HUES48 (cell line): Measurements from ENCODE around the gene CPLANE2.

Source experiments
- H3K27ac ChIP-seq: one replicate; pipeline ENCODE4 v1.7.0; 2013; ENCODE audit warnings: low read depth, low read length, inconsistent platforms
- H3K27me3 ChIP-seq: 2 replicates; pipeline ENCODE4 v1.6.1; 2013; ENCODE audit warnings: mild to moderate bottlenecking, low read length; ENCODE audit not compliant: control insufficient read depth, insufficient read depth
- H3K36me3 ChIP-seq: 2 replicates; pipeline ENCODE4 v1.6.1; 2013; ENCODE audit warnings: low read length; ENCODE audit not compliant: control insufficient read depth, insufficient read depth
- H3K4me1 ChIP-seq: 2 replicates; pipeline ENCODE4 v1.6.1; 2013; ENCODE audit warnings: mild to moderate bottlenecking, low read length; ENCODE audit not compliant: control insufficient read depth, insufficient read depth
- H3K4me3 ChIP-seq: 2 replicates; pipeline ENCODE4 v1.5.1; 2013; ENCODE audit warnings: mild to moderate bottlenecking, low read depth, low read length
- H3K9ac ChIP-seq: 2 replicates; pipeline ENCODE4 v1.6.1; 2013; ENCODE audit warnings: mild to moderate bottlenecking, low read depth, low read length, moderate library complexity
- H3K9me3 ChIP-seq: 2 replicates; pipeline ENCODE4 v1.6.1; 2013; ENCODE audit warnings: low read length; ENCODE audit not compliant: control insufficient read depth, insufficient read depth

CPLANE2 gene

DNA sequence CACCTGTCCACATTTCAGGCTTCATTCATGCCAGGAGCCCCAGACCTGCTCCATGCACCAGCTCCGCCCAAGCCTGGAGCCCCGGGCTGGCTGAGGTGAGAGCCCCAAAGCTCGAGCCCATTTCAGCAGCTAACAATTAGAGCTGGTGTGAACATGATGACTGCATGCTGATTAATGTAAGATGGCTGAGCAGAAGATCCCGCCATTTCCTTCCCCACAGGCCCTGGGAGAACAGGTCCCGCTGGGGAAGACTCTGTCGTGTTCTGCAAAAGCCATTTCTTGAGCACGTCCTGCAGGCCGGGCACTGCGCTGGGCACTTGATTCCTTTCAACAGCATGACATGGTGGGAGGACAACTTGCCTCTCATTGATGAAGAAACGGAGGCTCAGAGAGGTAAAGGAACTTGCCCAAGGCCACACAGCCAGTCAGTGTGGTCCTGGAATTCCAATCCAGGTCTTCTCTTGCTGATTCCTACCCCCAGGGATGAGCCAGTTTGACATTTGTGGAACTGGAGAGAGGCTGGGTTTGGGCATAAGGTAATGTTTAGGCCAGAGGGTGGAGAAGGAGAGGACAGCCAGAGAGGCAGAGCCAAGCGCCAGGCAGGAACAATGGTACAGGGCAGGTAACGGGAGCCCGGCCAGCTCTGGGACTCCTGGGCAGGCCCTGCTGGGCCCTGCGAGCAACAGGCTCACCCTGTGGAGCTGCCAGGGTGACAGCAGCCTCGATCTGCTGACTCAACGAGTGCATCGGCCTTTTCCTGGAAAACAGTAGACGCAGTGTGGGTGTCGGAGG lies 53.0 kb downstream of the CPLANE2 start:
- Histone ChIP-seq H3K9ac (no peak overlapping the region), H3K4me1 (peaks cover 9% of the 10 kb centered on the region)

DNA sequence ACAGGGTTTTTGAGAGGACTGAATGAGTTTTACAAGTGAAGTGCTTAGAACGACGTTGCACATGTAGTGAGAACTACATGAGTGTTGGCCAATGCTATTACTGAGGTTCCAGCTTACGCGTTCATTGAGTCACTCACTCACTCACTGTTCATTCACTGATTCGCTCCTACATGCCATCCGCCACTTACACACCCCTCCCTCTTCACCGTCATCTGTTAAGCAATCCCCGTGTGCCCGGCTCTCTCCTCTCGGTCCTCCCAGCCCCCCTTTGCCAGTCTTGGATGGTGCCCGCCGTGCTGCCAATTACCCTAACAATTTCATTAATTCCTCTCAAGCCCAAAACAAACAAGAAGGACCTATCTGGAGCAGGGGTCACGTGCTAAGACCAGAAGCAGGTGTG lies 53.8 kb downstream of the CPLANE2 start:
- Histone ChIP-seq H3K36me3 (no peaks in the 10 kb centered on the region), H3K9ac (no peak overlapping the region), H3K27ac (no peak overlapping the region)

More for the DNA sequence above, 53.0 kb downstream of the CPLANE2 start:
- Histone ChIP-seq H3K4me3 (no peak overlapping the region), H3K27me3 (no peaks in the 10 kb centered on the region), H3K9me3 (no peaks in the 10 kb centered on the region), H3K27ac (no peak overlapping the region), H3K36me3 (no peaks in the 10 kb centered on the region)

DNA sequence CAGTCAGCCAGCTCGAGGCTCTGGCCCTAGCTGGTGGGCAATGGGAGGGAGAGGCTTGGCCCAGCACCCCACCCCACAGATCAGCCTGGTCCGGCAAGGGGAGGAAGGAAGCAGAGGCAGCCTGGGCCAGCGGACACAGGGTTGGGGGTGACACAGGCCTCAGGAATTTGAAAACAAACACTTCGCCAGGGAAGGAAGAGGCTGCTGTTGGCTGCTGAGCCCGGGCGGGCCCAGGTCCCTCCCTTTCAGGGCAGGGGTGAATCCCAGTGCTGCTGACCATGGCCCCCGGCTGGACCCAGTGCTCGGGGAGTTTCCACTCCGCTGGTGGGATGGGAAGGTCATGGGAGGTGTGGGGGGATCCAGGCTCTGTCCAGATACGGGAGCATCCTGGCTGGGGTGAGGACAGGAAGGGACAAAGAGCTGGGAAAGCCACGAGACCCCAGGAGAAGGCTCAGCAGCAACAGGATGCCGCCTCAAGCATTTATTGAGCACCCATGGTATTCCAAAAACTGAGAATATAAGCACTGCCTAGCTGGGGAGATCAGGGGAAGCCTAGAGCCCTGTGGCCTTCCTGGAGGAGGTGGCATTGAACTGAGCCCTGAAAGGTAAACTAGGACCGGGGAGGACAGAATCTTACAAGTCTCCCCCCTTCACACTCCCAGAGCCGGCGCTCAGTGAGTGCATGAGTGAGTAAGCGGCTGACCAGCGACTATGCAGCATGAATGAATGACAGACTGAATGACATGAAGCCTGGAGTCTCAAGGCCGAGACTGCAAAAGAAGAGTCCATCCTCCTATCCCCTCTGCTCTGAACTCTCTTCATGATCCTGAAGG lies 54.9 kb downstream of the CPLANE2 start:
- no peak overlapping the region for H3K4me3 ChIP-seq
- peaks cover 9% of the 10 kb centered on the region for H3K4me1 ChIP-seq
- H3K27me3 ChIP-seq, result no peaks in the 10 kb centered on the region
- H3K27ac ChIP-seq, result peak overlapping the region; percentile 71
- peak overlapping the region; percentile 48 for H3K9ac ChIP-seq
- H3K9me3 ChIP-seq, result no peaks in the 10 kb centered on the region
- H3K36me3 ChIP-seq, result no peaks in the 10 kb centered on the region

More for the DNA sequence above, 53.8 kb downstream of the CPLANE2 start:
- Histone ChIP-seq H3K4me3 (no peak overlapping the region), H3K9me3 (no peaks in the 10 kb centered on the region), H3K27me3 (no peaks in the 10 kb centered on the region), H3K4me1 (peaks cover 9% of the 10 kb centered on the region)
